GM19328 (cell line): Measurements from ENCODE around the gene C19orf12.
"Not testable (repeated sequence)": the region's sequence is repeated elsewhere in the genome, so short reads cannot be mapped to it uniquely, and the experiment has no call there.

ENCODE experiments used
- ATAC-seq: cut with Tn5 transposase; IDR thresholded peaks from one replicate; pipeline ENCODE4 v1.9.1; 2021; ENCODE audit warnings: mild to moderate bottlenecking, moderate library complexity; ENCODE audit not compliant: unreplicated experiment

Gene C19orf12

GRCh38 chr19:29677001-29677817, 37.9 kb downstream of the C19orf12 start:
- ATAC-seq: no peak

GRCh38 chr19:29676586-29676985, 38.5 kb downstream of the C19orf12 start:
- ATAC-seq: no peak

- ATAC-seq: no peak
Measured at GRCh38 chr19:29675650-29676186, 39.3 kb downstream of the C19orf12 start.

GRCh38 chr19:29675120-29675649, 39.9 kb downstream of the C19orf12 start:
- no peak for ATAC-seq

- ATAC-seq: no peak
Measured at GRCh38 chr19:29674374-29675119, 40.5 kb downstream of the C19orf12 start.

- ATAC-seq: no peak
Measured at GRCh38 chr19:29673451-29674371, 41.4 kb downstream of the C19orf12 start.

- peak; percentile 45 for ATAC-seq
Measured at GRCh38 chr19:29672933-29673336, 42.1 kb downstream of the C19orf12 start.

- ATAC-seq: no peak
Measured at GRCh38 chr19:29672319-29672932, 42.6 kb downstream of the C19orf12 start.

- peak; percentile 68 for ATAC-seq
Measured at GRCh38 chr19:29671393-29672160, 43.5 kb downstream of the C19orf12 start.

- not testable (repeated sequence) for ATAC-seq
Measured at GRCh38 chr19:29671026-29671392, 44.1 kb downstream of the C19orf12 start.

GRCh38 chr19:29670255-29670654, 44.8 kb downstream of the C19orf12 start:
- no peak for ATAC-seq

- no peak for ATAC-seq
Measured at GRCh38 chr19:29668746-29669609, 46.1 kb downstream of the C19orf12 start.

GRCh38 chr19:29667901-29668341, 47.1 kb downstream of the C19orf12 start:
- no peak for ATAC-seq

GRCh38 chr19:29667387-29667783, 47.7 kb downstream of the C19orf12 start:
- ATAC-seq: no peak

- ATAC-seq: no peak
Measured at GRCh38 chr19:29666578-29667386, 48.3 kb downstream of the C19orf12 start.

- no peak for ATAC-seq
Measured at GRCh38 chr19:29665826-29666577, 49.1 kb downstream of the C19orf12 start.
